Osteoblast (primary cell): ENCODE measurements around the gene AGBL4. TPM values are rescaled to one million over a fixed set of nuclear protein-coding genes. Genes with fewer than 3 reads are reported as not detected.

ENCODE experiments used
- DNase-seq: peaks from one replicate; pipeline ENCODE4 v3.0.0; 2011; ENCODE audit warnings: low spot score, mixed read lengths; ENCODE audit not compliant: insufficient read length; ENCODE audit errors: missing footprints
- H2AFZ ChIP-seq: 2 replicates; pipeline ENCODE4 v1.6.0; 2011; ENCODE audit warnings: mild to moderate bottlenecking, low read length
- H3K27ac ChIP-seq: 2 replicates; pipeline ENCODE4 v1.5.1; 2011; ENCODE audit warnings: mild to moderate bottlenecking, low read depth, low read length, moderate library complexity
- H3K27me3 ChIP-seq: 2 replicates; pipeline ENCODE4 v1.6.0; 2012; ENCODE audit warnings: mild to moderate bottlenecking, control low read depth, inconsistent platforms, low read length, moderate library complexity; ENCODE audit not compliant: insufficient read depth
- H3K36me3 ChIP-seq: 2 replicates; pipeline ENCODE4 v1.5.1; 2011; ENCODE audit warnings: mild to moderate bottlenecking, low read length, control low read depth, moderate library complexity; ENCODE audit not compliant: insufficient read depth
- H3K4me1 ChIP-seq: 2 replicates; pipeline ENCODE4 v1.5.1; 2011; ENCODE audit warnings: mild to moderate bottlenecking, low read length, control low read depth, moderate library complexity; ENCODE audit not compliant: insufficient read depth
- H3K4me2 ChIP-seq: 2 replicates; pipeline ENCODE4 v1.6.0; 2011; ENCODE audit warnings: mild to moderate bottlenecking, low read length; ENCODE audit not compliant: insufficient read depth
- H3K4me3 ChIP-seq: fragments of 200-600 bp; sonication (generic); 3 replicates; pipeline ENCODE4 v1.5.1; 2012; ENCODE audit warnings: mild to moderate bottlenecking, low read length, inconsistent platforms; ENCODE audit not compliant: insufficient read depth
- H3K79me2 ChIP-seq: 2 replicates; pipeline ENCODE4 v1.6.0; 2012; ENCODE audit warnings: mild to moderate bottlenecking, low read length, control low read depth, inconsistent platforms; ENCODE audit not compliant: insufficient read depth
- H3K9me3 ChIP-seq: 2 replicates; pipeline ENCODE4 v1.5.1; 2011; ENCODE audit warnings: low read depth, low read length, control low read depth
- H4K20me1 ChIP-seq: 2 replicates; pipeline ENCODE4 v1.6.0; 2012; ENCODE audit warnings: mild to moderate bottlenecking, low read length, control low read depth; ENCODE audit not compliant: insufficient read depth
- CTCF ChIP-seq: IDR thresholded peaks from 2 replicates; pipeline ENCODE4 v1.5.1; 2011; ENCODE audit warnings: mild to moderate bottlenecking, low read depth, low read length, moderate library complexity; ENCODE audit errors: extremely low read depth
- total RNA-seq: library from RNA; depleted of rRNA; stranded (reverse); fragments of >200 nt; gene quantifications from 2 replicates; pipeline ENCODE4 v1.2.3, GENCODE V29; 2012

Gene AGBL4
- total RNA-seq, 1 donor: not detected

- Histone ChIP-seq H3K9me3 (no peaks in the 10 kb centered on the region), H3K27ac (no peak overlapping the region), H3K79me2 (no peaks in the 10 kb centered on the region), H3K4me3 (no peak overlapping the region), H4K20me1 (no peaks in the 10 kb centered on the region), H3K27me3 (no peaks in the 10 kb centered on the region), H2AFZ (no peak overlapping the region), H3K36me3 (no peaks in the 10 kb centered on the region), H3K4me2 (no peak overlapping the region), H3K4me1 (no peaks in the 10 kb centered on the region)
- DNase-seq: no peak
- TF ChIP-seq CTCF: no peak
Measured at GRCh38 chr1:48591181-48591580, 1432.6 kb downstream of the AGBL4 start.

DNA sequence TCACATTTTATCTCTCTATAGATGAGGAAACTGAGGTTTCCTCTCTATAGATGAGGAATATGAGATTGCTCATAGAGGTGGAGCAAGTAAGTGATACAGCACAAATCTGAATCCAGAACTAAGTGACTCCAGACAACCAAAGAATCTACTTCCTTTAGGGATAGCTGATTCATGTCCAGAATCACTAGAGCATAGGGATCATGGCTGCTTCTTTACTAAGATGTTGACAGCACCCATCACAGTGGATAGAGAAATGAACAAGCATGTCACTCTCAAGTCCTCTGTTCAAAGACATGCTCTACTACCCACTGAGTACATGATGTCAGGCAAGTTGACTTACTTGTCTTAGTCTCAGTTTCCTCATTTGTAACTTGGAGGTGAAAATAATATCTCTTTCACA, 1435.7 kb downstream of the AGBL4 start:
- TF ChIP-seq CTCF: no peak
- no peaks in the 10 kb centered on the region for H3K36me3 ChIP-seq
- H3K4me3 ChIP-seq: no peak overlapping the region
- no peak overlapping the region for H3K4me2 ChIP-seq
- H3K27ac ChIP-seq: no peak overlapping the region
- no peaks in the 10 kb centered on the region for H3K79me2 ChIP-seq
- H2AFZ ChIP-seq: no peak overlapping the region
- H4K20me1 ChIP-seq: no peaks in the 10 kb centered on the region
- no peak for DNase-seq
- no peaks in the 10 kb centered on the region for H3K27me3 ChIP-seq
- no peaks in the 10 kb centered on the region for H3K9me3 ChIP-seq
- H3K4me1 ChIP-seq: no peaks in the 10 kb centered on the region

- no peak overlapping the region for H3K27ac ChIP-seq
- H3K27me3 ChIP-seq: no peaks in the 10 kb centered on the region
- H3K79me2 ChIP-seq: no peaks in the 10 kb centered on the region
- H3K4me2 ChIP-seq: no peak overlapping the region
- H3K4me1 ChIP-seq: no peaks in the 10 kb centered on the region
- no peaks in the 10 kb centered on the region for H3K9me3 ChIP-seq
- DNase-seq: no peak
- H3K4me3 ChIP-seq: no peak overlapping the region
- TF ChIP-seq CTCF: no peak
- no peaks in the 10 kb centered on the region for H4K20me1 ChIP-seq
- no peak overlapping the region for H2AFZ ChIP-seq
- H3K36me3 ChIP-seq: no peaks in the 10 kb centered on the region
Measured at GRCh38 chr1:48582408-48582807, 1441.3 kb downstream of the AGBL4 start.

DNA sequence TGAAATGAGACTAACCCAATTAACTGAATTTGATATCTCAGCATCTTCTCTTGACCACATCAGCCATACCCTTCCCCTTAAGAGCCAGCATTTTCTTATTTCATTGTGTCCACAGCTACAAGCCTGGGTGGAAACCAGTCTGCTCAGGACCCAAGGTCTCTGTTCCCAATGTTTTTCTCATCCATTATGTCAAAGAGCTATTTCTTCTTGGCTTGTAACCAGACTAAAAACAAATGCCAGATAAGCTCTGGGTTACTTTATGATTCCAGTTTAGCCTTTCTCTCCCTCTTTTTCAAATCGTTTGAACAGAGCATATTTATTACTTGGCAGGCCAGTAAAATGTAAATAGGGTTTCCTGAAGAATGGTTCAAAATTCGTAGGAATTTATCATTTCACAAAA, 1442.5 kb downstream of the AGBL4 start:
- no peaks in the 10 kb centered on the region for H3K27me3 ChIP-seq
- no peak for DNase-seq
- H3K9me3 ChIP-seq: no peaks in the 10 kb centered on the region
- no peak overlapping the region for H3K4me2 ChIP-seq
- no peaks in the 10 kb centered on the region for H4K20me1 ChIP-seq
- H3K36me3 ChIP-seq: no peaks in the 10 kb centered on the region
- H2AFZ ChIP-seq: no peak overlapping the region
- TF ChIP-seq CTCF: no peak
- H3K4me3 ChIP-seq: no peak overlapping the region
- no peak overlapping the region for H3K27ac ChIP-seq
- H3K79me2 ChIP-seq: no peaks in the 10 kb centered on the region
- H3K4me1 ChIP-seq: no peaks in the 10 kb centered on the region
